ENCODE results near the gene MAPRE2. TPM values are rescaled to one million over a fixed set of nuclear protein-coding genes. Genes with fewer than 3 reads are reported as not detected.

Gene MAPRE2
- total and polyA plus RNA-seq, 10 donors = 18.8 to 62.9 (median 45.1) TPM

GRCh38 chr18:35029770-35030169 is 11.4 kb upstream of the MAPRE2 start:
- TF ChIP-seq POLR2A (IDR thresholded peaks at IDR 0.05) = no peak
- TF ChIP-seq CTCF (IDR thresholded peaks at IDR 0.05 in 8 of 11, conservative IDR thresholded peaks at IDR 0.05 in 3 of 11) = peak in 10 of 11 experiments; percentile 16 to 66 (median 52)
- TF ChIP-seq POLR2AphosphoS5 (IDR thresholded peaks at IDR 0.05) = no peak
- intact Hi-C loops (cut with DNase I; ENCODE audit: low total_unique reads) = loop anchor here (10.0 kb wide), 1 partner anchor 205 kb away; no protein-coding TSS in a partner anchor
- H3K4me1 ChIP-seq = peaks cover 9 to 44% (median 29%) of the 10 kb centered on the region in 6 donors
- H3K4me3 ChIP-seq = peak overlapping the region; percentile 2 to 61 (median 26)
- no peaks in the 10 kb centered on the region for H3K36me3 ChIP-seq
- H3K27me3 ChIP-seq (replicated peaks in 1 of 7) = no peaks in the 10 kb centered on the region
- H3K9me3 ChIP-seq = no peaks in the 10 kb centered on the region
- H3K27ac ChIP-seq = peak overlapping the region; percentile 71 to 88 (median 86)
- 1 to 3% (median 2%) methylated on average over 3 of the region's 3 CpGs for WGBS, 5 donors
- no peak for DNase-seq

- peak overlapping the region; percentile 2 to 61 (median 26) for H3K4me3 ChIP-seq
- TF ChIP-seq POLR2A (IDR thresholded peaks at IDR 0.05) = no peak
- TF ChIP-seq CTCF (IDR thresholded peaks at IDR 0.05 in 8 of 11, conservative IDR thresholded peaks at IDR 0.05 in 3 of 11) = no peak
- no peak for TF ChIP-seq POLR2AphosphoS5 (IDR thresholded peaks at IDR 0.05)
- intact Hi-C loops (cut with DNase I; ENCODE audit: low total_unique reads) = no loop called here
- no peak for DNase-seq
- peaks cover 9 to 44% (median 29%) of the 10 kb centered on the region in 6 donors for H3K4me1 ChIP-seq
- 17 to 22% (median 19%) methylated on average over 3 of the region's 3 CpGs for WGBS, 5 donors
- H3K9me3 ChIP-seq = no peaks in the 10 kb centered on the region
- H3K36me3 ChIP-seq = no peaks in the 10 kb centered on the region
- no peaks in the 10 kb centered on the region for H3K27me3 ChIP-seq (replicated peaks in 1 of 7)
- H3K27ac ChIP-seq = peak overlapping the region; percentile 71 to 88 (median 86)
Measured at GRCh38 chr18:35030277-35030989, 10.8 kb upstream of the MAPRE2 start.

- Histone ChIP-seq H3K4me3 (no peak overlapping the region), H3K36me3 (no peaks in the 10 kb centered on the region), H3K27me3 (replicated peaks in 1 of 7) (no peaks in the 10 kb centered on the region), H3K27ac (peak overlapping the region in 2 of 8 donors; percentile 23 to 86), H3K4me1 (peaks cover 9 to 41% (median 29%) of the 10 kb centered on the region in 6 donors), H3K9me3 (no peaks in the 10 kb centered on the region)
- intact Hi-C loops (cut with DNase I; ENCODE audit: low total_unique reads) = no loop called here
- WGBS, 5 donors = 41 to 56% (median 48%) methylated on average over 1 of the region's 1 CpG
- no peak for TF ChIP-seq POLR2AphosphoS5 (IDR thresholded peaks at IDR 0.05)
- no peak for TF ChIP-seq POLR2A (IDR thresholded peaks at IDR 0.05)
- no peak for TF ChIP-seq CTCF (IDR thresholded peaks at IDR 0.05 in 8 of 11, conservative IDR thresholded peaks at IDR 0.05 in 3 of 11)
- DNase-seq = no peak
Measured at GRCh38 chr18:35032113-35032512, 9.1 kb upstream of the MAPRE2 start.

- Histone ChIP-seq H3K27me3 (replicated peaks in 1 of 7) (no peaks in the 10 kb centered on the region), H3K36me3 (no peaks in the 10 kb centered on the region), H3K4me1 (peaks cover 21 to 53% (median 42%) of the 10 kb centered on the region in 6 donors), H3K4me3 (no peak overlapping the region), H3K27ac (peak overlapping the region in 6 of 8 donors; percentile 66 to 97 (median 94)), H3K9me3 (no peaks in the 10 kb centered on the region)
- intact Hi-C loops (cut with DNase I; ENCODE audit: low total_unique reads) = no loop called here
- DNase-seq = no peak
- 41 to 72% (median 56%) methylated on average over 1 of the region's 1 CpG for WGBS, 5 donors
- TF ChIP-seq POLR2A (IDR thresholded peaks at IDR 0.05) = no peak
Measured at GRCh38 chr18:35038029-35038428, 3.2 kb upstream of the MAPRE2 start.
